Endothelial cell (in vitro differentiated cells): Measurements from ENCODE around the gene CYB561A3. TPM values are rescaled to one million over a fixed set of nuclear protein-coding genes. Genes with fewer than 3 reads are reported as not detected.

Experiments used
- DNase-seq: peaks from one replicate; pipeline ENCODE4 v3.0.0; 2021; ENCODE audit warnings: low spot score
- H3K27ac Mint-ChIP-seq: one replicate; pipeline ENCODE4 v1.8.0; 2021; ENCODE audit warnings: mixed read lengths, inconsistent platforms; ENCODE audit not compliant: unreplicated experiment
- H3K27me3 Mint-ChIP-seq: one replicate; pipeline ENCODE4 v1.8.0; 2021; ENCODE audit warnings: mild to moderate bottlenecking, moderate library complexity, mixed read lengths, inconsistent platforms; ENCODE audit not compliant: unreplicated experiment
- H3K36me3 Mint-ChIP-seq: one replicate; pipeline ENCODE4 v1.8.0; 2021; ENCODE audit warnings: mild to moderate bottlenecking, low read depth, mixed read lengths, inconsistent platforms; ENCODE audit not compliant: unreplicated experiment
- H3K4me1 Mint-ChIP-seq: one replicate; pipeline ENCODE4 v1.8.0; 2021; ENCODE audit warnings: mild to moderate bottlenecking, mixed read lengths, inconsistent platforms; ENCODE audit not compliant: unreplicated experiment
- H3K4me3 Mint-ChIP-seq: one replicate; pipeline ENCODE4 v1.8.0; 2021; ENCODE audit warnings: mild to moderate bottlenecking, mixed read lengths, inconsistent platforms; ENCODE audit not compliant: unreplicated experiment
- H3K9me3 Mint-ChIP-seq: one replicate; pipeline ENCODE4 v1.8.0; 2021; ENCODE audit warnings: mixed read lengths, inconsistent platforms; ENCODE audit not compliant: unreplicated experiment
- CTCF ChIP-seq: fragments of 200-600 bp; sonication (generic); IDR thresholded peaks from one replicate; pipeline ENCODE4 v1.5.0; 2021; ENCODE audit warnings: antibody characterized with exemption; ENCODE audit not compliant: unreplicated experiment
- total RNA-seq: library from RNA; stranded (reverse); fragmentation: NEBNext Ultra II Directional; extraction: Animal tissue kit (Norgen Biotek cat#: 25700); gene quantifications from one replicate; pipeline ENCODE4 v1.2.1, GENCODE V29; 2021; ENCODE audit not compliant: unreplicated experiment

CYB561A3 gene
- total RNA-seq, 1 donor from 2014 or later, result 21.6 TPM

- peaks cover 33% of the 10 kb centered on the region for H3K4me1 Mint-ChIP-seq
- H3K9me3 Mint-ChIP-seq, result no peaks in the 10 kb centered on the region
- H3K27me3 Mint-ChIP-seq, result peaks cover 14% of the 10 kb centered on the region
- H3K36me3 Mint-ChIP-seq, result peaks cover 6% of the 10 kb centered on the region
- no peak for TF ChIP-seq CTCF
- peak overlapping the region; percentile 99 for H3K4me3 Mint-ChIP-seq
- peak overlapping the region; percentile 89 for H3K27ac Mint-ChIP-seq
- DNase-seq, result no peak
These were observed 393 bp downstream of the CYB561A3 start for GRCh38 chr11:61361237-61361740.

- TF ChIP-seq CTCF, result no peak
- H3K27ac Mint-ChIP-seq, result no peak overlapping the region
- peaks cover 6% of the 10 kb centered on the region for H3K36me3 Mint-ChIP-seq
- H3K4me3 Mint-ChIP-seq, result no peak overlapping the region
- H3K9me3 Mint-ChIP-seq, result no peaks in the 10 kb centered on the region
- H3K27me3 Mint-ChIP-seq, result peaks cover 14% of the 10 kb centered on the region
- no peak for DNase-seq
- peaks cover 33% of the 10 kb centered on the region for H3K4me1 Mint-ChIP-seq
These were observed 2.2 kb downstream of the CYB561A3 start for GRCh38 chr11:61359516-61359915.

- H3K27ac Mint-ChIP-seq, result no peak overlapping the region
- no peak for TF ChIP-seq CTCF
- peaks cover 8% of the 10 kb centered on the region for H3K36me3 Mint-ChIP-seq
- H3K9me3 Mint-ChIP-seq, result no peaks in the 10 kb centered on the region
- H3K4me1 Mint-ChIP-seq, result peaks cover 30% of the 10 kb centered on the region
- no peak for DNase-seq
- no peak overlapping the region for H3K4me3 Mint-ChIP-seq
- peaks cover 15% of the 10 kb centered on the region for H3K27me3 Mint-ChIP-seq
These were observed 3.1 kb downstream of the CYB561A3 start for GRCh38 chr11:61358566-61358965.

- no peak for DNase-seq
- Mint-ChIP-seq H3K4me3 (no peak overlapping the region), H3K36me3 (peaks cover 15% of the 10 kb centered on the region), H3K27ac (no peak overlapping the region), H3K9me3 (no peaks in the 10 kb centered on the region), H3K4me1 (peaks cover 24% of the 10 kb centered on the region), H3K27me3 (peaks cover 15% of the 10 kb centered on the region)
- no peak for TF ChIP-seq CTCF
These were observed 3.8 kb downstream of the CYB561A3 start for GRCh38 chr11:61357894-61358239.

- H3K4me3 Mint-ChIP-seq, result no peak overlapping the region
- H3K9me3 Mint-ChIP-seq, result no peaks in the 10 kb centered on the region
- TF ChIP-seq CTCF, result no peak
- H3K36me3 Mint-ChIP-seq, result peaks cover 13% of the 10 kb centered on the region
- no peak overlapping the region for H3K27ac Mint-ChIP-seq
- H3K27me3 Mint-ChIP-seq, result peaks cover 11% of the 10 kb centered on the region
- DNase-seq, result no peak
- peaks cover 19% of the 10 kb centered on the region for H3K4me1 Mint-ChIP-seq
These were observed 4.3 kb downstream of the CYB561A3 start for GRCh38 chr11:61357233-61357893.
